Measurements from ENCODE around the gene MAGI2. TPM values are rescaled to one million over a fixed set of nuclear protein-coding genes. Genes with fewer than 3 reads are reported as not detected.

Gene MAGI2
- total and polyA plus RNA-seq, 2 experiments from 2014 or later: 3.5 to 4.1 TPM

DNA sequence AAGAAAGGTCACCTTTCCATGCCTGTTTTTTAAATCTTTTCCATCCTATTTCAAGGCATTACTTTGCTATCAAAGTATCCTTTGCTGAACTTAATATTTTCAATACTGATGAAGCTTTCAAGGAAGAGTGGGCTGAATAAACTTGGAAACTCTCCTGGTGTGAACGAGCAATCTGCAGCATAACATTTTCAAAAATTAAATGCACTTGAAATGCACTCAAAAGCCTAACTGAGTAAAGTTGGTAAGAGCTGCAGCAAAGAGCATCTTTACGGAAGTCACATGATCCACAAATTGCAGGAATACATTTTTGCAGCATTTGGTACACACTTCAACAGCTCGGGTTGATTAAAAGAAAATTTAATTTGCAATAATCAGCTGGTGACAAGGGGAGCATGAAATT lies 1287.6 kb downstream of the MAGI2 start:
- in situ Hi-C loops (cut with MboI): no loop called here
- H3K9me2 ChIP-seq (ENCODE audit: insufficient read depth): no peaks in the 10 kb centered on the region

DNA sequence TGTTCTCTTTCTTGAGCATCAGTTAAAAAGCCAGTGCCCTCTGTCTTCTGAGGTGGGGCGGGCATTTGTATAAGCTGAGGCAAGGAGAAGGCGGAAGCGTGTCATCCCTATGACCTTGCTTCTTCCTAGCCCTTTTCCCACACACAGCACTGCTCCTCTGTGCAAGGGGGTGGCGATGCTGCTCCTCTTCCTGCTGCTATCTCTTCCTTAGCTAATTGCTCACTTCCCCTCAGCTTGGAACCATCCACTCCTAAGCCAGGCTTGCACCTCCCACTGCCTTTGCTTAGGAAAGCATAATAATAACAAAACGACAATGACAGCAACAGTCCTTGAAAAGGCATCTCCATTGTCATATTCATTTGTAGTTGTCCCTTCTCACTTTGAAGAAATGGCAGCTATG lies 1288.0 kb downstream of the MAGI2 start:
- Histone ChIP-seq H3K9me3 (ENCODE audit: low read depth) (no peaks in the 10 kb centered on the region), H3K4me3 (no peak overlapping the region), H2AFZ (no peak overlapping the region), H3K9ac (no peak overlapping the region), H4K20me1 (ENCODE audit: insufficient read depth) (no peaks in the 10 kb centered on the region), H3K27me3 (replicated peaks; ENCODE audit: insufficient read depth) (no peaks in the 10 kb centered on the region), H3K9me2 (ENCODE audit: insufficient read depth) (no peaks in the 10 kb centered on the region), H3K36me3 (ENCODE audit: low read depth) (no peaks in the 10 kb centered on the region), H3K27ac (no peak overlapping the region), H3K79me2 (ENCODE audit: insufficient read depth) (no peaks in the 10 kb centered on the region), H3F3A (ENCODE audit: insufficient read depth) (no peaks in the 10 kb centered on the region), H3K4me2 (ENCODE audit: unreplicated experiment) (no peak overlapping the region), H3K4me1 (ENCODE audit: insufficient read depth) (no peaks in the 10 kb centered on the region)
- in situ Hi-C loops (cut with MboI): no loop called here
- TF ChIP-seq EZH2phosphoT487 (IDR thresholded peaks at IDR 0.05; ENCODE audit: insufficient read depth, low read depth) (no peak), EZH2 (IDR thresholded peaks at IDR 0.05; ENCODE audit: insufficient read depth, poor library complexity, severe bottlenecking) (no peak)
- 77 to 78% methylated on average over 5 of the region's 5 CpGs for WGBS, 2 experiments (ENCODE audit: low coverage in 1 of 2, low lambda C conversion rate in 2 of 2, missing lambda C conversion rate in 2 of 2)
- no peak for DNase-seq

More for the DNA sequence above, 1287.6 kb downstream of the MAGI2 start:
- H3K27ac ChIP-seq: no peak overlapping the region
- no peaks in the 10 kb centered on the region for H3K4me1 ChIP-seq (ENCODE audit: insufficient read depth)
- 65 to 68% methylated on average over 3 of the region's 3 CpGs for WGBS, 2 experiments (ENCODE audit: low coverage in 1 of 2, low lambda C conversion rate in 2 of 2, missing lambda C conversion rate in 2 of 2)
- no peaks in the 10 kb centered on the region for H3K36me3 ChIP-seq (ENCODE audit: low read depth)
- TF ChIP-seq EZH2phosphoT487 (IDR thresholded peaks at IDR 0.05; ENCODE audit: insufficient read depth, low read depth) (no peak), EZH2 (IDR thresholded peaks at IDR 0.05; ENCODE audit: insufficient read depth, poor library complexity, severe bottlenecking) (no peak)
- H2AFZ ChIP-seq: no peak overlapping the region
- no peak overlapping the region for H3K4me3 ChIP-seq
- no peaks in the 10 kb centered on the region for H3F3A ChIP-seq (ENCODE audit: insufficient read depth)
- no peak overlapping the region for H3K4me2 ChIP-seq (ENCODE audit: unreplicated experiment)
- no peaks in the 10 kb centered on the region for H3K27me3 ChIP-seq (replicated peaks; ENCODE audit: insufficient read depth)
- H3K9me3 ChIP-seq (ENCODE audit: low read depth): no peaks in the 10 kb centered on the region
- DNase-seq: no peak
- no peaks in the 10 kb centered on the region for H3K79me2 ChIP-seq (ENCODE audit: insufficient read depth)
- H3K9ac ChIP-seq: no peak overlapping the region
- no peaks in the 10 kb centered on the region for H4K20me1 ChIP-seq (ENCODE audit: insufficient read depth)

DNA sequence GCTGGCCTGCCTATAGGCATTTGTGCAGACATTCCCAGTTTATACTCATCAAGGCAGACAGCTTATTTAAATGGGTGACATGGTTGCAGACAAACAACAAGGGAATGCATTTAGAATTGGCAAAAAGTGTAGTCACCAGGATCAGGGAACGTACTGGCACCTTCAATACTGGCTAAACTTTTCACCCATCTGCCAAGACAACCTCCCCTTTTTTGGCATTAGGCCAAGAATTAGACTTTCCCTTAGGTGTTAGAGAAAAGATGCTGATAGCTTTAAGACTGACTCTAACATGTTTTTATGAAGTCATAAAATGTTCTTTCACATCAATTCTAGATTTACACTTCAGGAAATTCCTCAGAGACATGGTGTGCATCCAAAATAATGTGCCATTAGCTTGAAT lies 1289.0 kb downstream of the MAGI2 start:
- Histone ChIP-seq H3F3A (ENCODE audit: insufficient read depth) (no peaks in the 10 kb centered on the region), H3K9me2 (ENCODE audit: insufficient read depth) (no peaks in the 10 kb centered on the region), H3K4me1 (ENCODE audit: insufficient read depth) (no peaks in the 10 kb centered on the region), H4K20me1 (ENCODE audit: insufficient read depth) (no peaks in the 10 kb centered on the region), H3K4me3 (no peak overlapping the region), H3K27ac (no peak overlapping the region), H3K9ac (no peak overlapping the region), H3K4me2 (ENCODE audit: unreplicated experiment) (no peak overlapping the region), H3K27me3 (replicated peaks; ENCODE audit: insufficient read depth) (no peaks in the 10 kb centered on the region), H2AFZ (no peak overlapping the region), H3K9me3 (ENCODE audit: low read depth) (no peaks in the 10 kb centered on the region), H3K36me3 (ENCODE audit: low read depth) (no peaks in the 10 kb centered on the region), H3K79me2 (ENCODE audit: insufficient read depth) (no peaks in the 10 kb centered on the region)
- 37 to 41% methylated on average over 1 of the region's 1 CpG for WGBS, 2 experiments (ENCODE audit: low coverage in 1 of 2, low lambda C conversion rate in 2 of 2, missing lambda C conversion rate in 2 of 2)
- no peak for DNase-seq
- TF ChIP-seq EZH2phosphoT487 (IDR thresholded peaks at IDR 0.05; ENCODE audit: insufficient read depth, low read depth) (no peak), EZH2 (IDR thresholded peaks at IDR 0.05; ENCODE audit: insufficient read depth, poor library complexity, severe bottlenecking) (no peak)
- in situ Hi-C loops (cut with MboI): no loop called here

DNA sequence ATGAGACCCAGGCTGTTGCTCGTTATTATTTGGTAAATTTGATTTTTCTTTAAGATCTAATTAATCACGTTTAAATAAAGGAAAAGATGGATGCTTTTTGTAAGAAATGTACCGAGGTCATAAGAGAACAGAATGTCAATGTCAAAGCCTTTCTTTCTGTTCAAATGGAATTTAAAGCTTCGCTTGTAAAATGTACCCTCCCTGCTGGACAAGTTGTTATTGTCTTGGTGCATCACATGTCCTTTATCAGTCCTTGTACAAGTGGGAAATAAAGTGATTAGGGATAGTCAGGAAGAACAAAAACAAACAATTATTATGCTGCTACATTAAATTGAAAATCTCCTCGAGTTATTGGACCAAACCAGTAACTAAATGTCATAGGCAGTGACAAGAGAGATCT lies 1291.7 kb downstream of the MAGI2 start:
- Histone ChIP-seq H3K4me3 (no peak overlapping the region), H3F3A (ENCODE audit: insufficient read depth) (no peaks in the 10 kb centered on the region), H3K9me3 (ENCODE audit: low read depth) (no peaks in the 10 kb centered on the region), H3K9ac (no peak overlapping the region), H3K27ac (no peak overlapping the region), H4K20me1 (ENCODE audit: insufficient read depth) (no peaks in the 10 kb centered on the region), H3K36me3 (ENCODE audit: low read depth) (no peaks in the 10 kb centered on the region), H3K79me2 (ENCODE audit: insufficient read depth) (no peaks in the 10 kb centered on the region), H3K4me1 (ENCODE audit: insufficient read depth) (no peaks in the 10 kb centered on the region), H2AFZ (no peak overlapping the region), H3K9me2 (ENCODE audit: insufficient read depth) (no peaks in the 10 kb centered on the region), H3K4me2 (ENCODE audit: unreplicated experiment) (no peak overlapping the region), H3K27me3 (replicated peaks; ENCODE audit: insufficient read depth) (no peaks in the 10 kb centered on the region)
- no peak for DNase-seq
- TF ChIP-seq EZH2 (IDR thresholded peaks at IDR 0.05; ENCODE audit: insufficient read depth, poor library complexity, severe bottlenecking): no peak
- no peak for TF ChIP-seq EZH2phosphoT487 (IDR thresholded peaks at IDR 0.05; ENCODE audit: insufficient read depth, low read depth)
- 79 to 83% methylated on average over 5 of the region's 5 CpGs for WGBS, 2 experiments (ENCODE audit: low coverage in 1 of 2, low lambda C conversion rate in 2 of 2, missing lambda C conversion rate in 2 of 2)
- in situ Hi-C loops (cut with MboI): no loop called here

DNA sequence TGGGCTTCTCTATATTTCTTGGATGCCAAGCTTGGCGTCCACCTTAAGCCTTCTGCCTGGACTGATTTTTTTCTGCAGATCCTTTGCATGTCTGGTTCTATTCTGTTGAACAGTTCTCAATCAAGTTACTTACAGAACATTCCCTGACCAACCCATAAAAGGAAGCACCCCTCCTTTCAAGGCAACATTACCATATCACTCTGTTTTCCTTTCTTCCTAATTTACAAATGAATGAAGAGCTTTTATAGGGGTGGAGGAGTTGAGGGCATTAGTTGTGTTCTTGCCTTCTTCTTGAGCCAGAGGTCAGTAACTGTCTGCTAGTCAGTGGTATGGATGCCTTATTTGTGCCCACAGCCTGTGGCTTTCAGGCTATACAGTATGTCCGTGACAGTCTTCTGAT lies 1293.9 kb downstream of the MAGI2 start:
- Histone ChIP-seq H3K4me2 (ENCODE audit: unreplicated experiment) (no peak overlapping the region), H4K20me1 (ENCODE audit: insufficient read depth) (no peaks in the 10 kb centered on the region), H3K27ac (no peak overlapping the region), H3K9me2 (ENCODE audit: insufficient read depth) (no peaks in the 10 kb centered on the region), H2AFZ (no peak overlapping the region), H3K27me3 (replicated peaks; ENCODE audit: insufficient read depth) (no peaks in the 10 kb centered on the region), H3K4me3 (no peak overlapping the region), H3K4me1 (ENCODE audit: insufficient read depth) (no peaks in the 10 kb centered on the region), H3K79me2 (ENCODE audit: insufficient read depth) (no peaks in the 10 kb centered on the region), H3F3A (ENCODE audit: insufficient read depth) (no peaks in the 10 kb centered on the region), H3K36me3 (ENCODE audit: low read depth) (no peaks in the 10 kb centered on the region), H3K9ac (no peak overlapping the region), H3K9me3 (ENCODE audit: low read depth) (no peaks in the 10 kb centered on the region)
- no peak for TF ChIP-seq EZH2phosphoT487 (IDR thresholded peaks at IDR 0.05; ENCODE audit: insufficient read depth, low read depth)
- TF ChIP-seq EZH2 (IDR thresholded peaks at IDR 0.05; ENCODE audit: insufficient read depth, poor library complexity, severe bottlenecking): no peak
- in situ Hi-C loops (cut with MboI): no loop called here
- DNase-seq: no peak
- 94 to 96% methylated on average over 2 of the region's 2 CpGs for WGBS, 2 experiments (ENCODE audit: low coverage in 1 of 2, low lambda C conversion rate in 2 of 2, missing lambda C conversion rate in 2 of 2)
